CD4-positive, alpha-beta T cell treated with Interleukin-10 for 1 hour (primary cell): ENCODE results near the gene FBXO34.
"Not testable (repeated sequence)": the region's sequence is repeated elsewhere in the genome, so short reads cannot be mapped to it uniquely, and the experiment has no call there.

Source experiments
- DNase-seq: peaks from one replicate; pipeline ENCODE4 v3.0.0-alpha.2; 2020

Gene FBXO34

GRCh38 chr14:55350461-55350860 is 79.2 kb downstream of the FBXO34 start:
- no peak for DNase-seq

- no peak for DNase-seq
Observed at GRCh38 chr14:55351111-55351510, 79.9 kb downstream of the FBXO34 start.

GRCh38 chr14:55352201-55352600 is 81.0 kb downstream of the FBXO34 start:
- no peak for DNase-seq

GRCh38 chr14:55353686-55354467 is 82.7 kb downstream of the FBXO34 start:
- DNase-seq, result peak; percentile 46

- DNase-seq, result peak; percentile 82
Observed at GRCh38 chr14:55354500-55354899, 83.3 kb downstream of the FBXO34 start.

- DNase-seq, result no peak
Observed at GRCh38 chr14:55355922-55356321, 84.7 kb downstream of the FBXO34 start.

- DNase-seq, result no peak
Observed at GRCh38 chr14:55356913-55357312, 85.7 kb downstream of the FBXO34 start.

- no peak for DNase-seq
Observed at GRCh38 chr14:55359307-55359706, 88.1 kb downstream of the FBXO34 start.

GRCh38 chr14:55361190-55361589 is 90.0 kb downstream of the FBXO34 start:
- no peak for DNase-seq

- DNase-seq, result no peak
Observed at GRCh38 chr14:55366271-55366670, 95.0 kb downstream of the FBXO34 start.

- no peak for DNase-seq
Observed at GRCh38 chr14:55370883-55371455, 99.7 kb downstream of the FBXO34 start.

- no peak for DNase-seq
Observed at GRCh38 chr14:55372423-55372822, 101.2 kb downstream of the FBXO34 start.

- DNase-seq, result no peak
Observed at GRCh38 chr14:55372825-55373224, 101.6 kb downstream of the FBXO34 start.

- peak; percentile 71 for DNase-seq
Observed at GRCh38 chr14:55373784-55374705, 102.8 kb downstream of the FBXO34 start.

GRCh38 chr14:55374771-55375170 is 103.5 kb downstream of the FBXO34 start:
- no peak for DNase-seq

GRCh38 chr14:55377236-55377635 is 106.0 kb downstream of the FBXO34 start:
- DNase-seq, result no peak

GRCh38 chr14:55381040-55381439 is 109.8 kb downstream of the FBXO34 start:
- DNase-seq, result no peak

GRCh38 chr14:55381561-55381960 is 110.3 kb downstream of the FBXO34 start:
- DNase-seq, result no peak

GRCh38 chr14:55382483-55382882 is 111.3 kb downstream of the FBXO34 start:
- no peak for DNase-seq

GRCh38 chr14:55383056-55383466 is 111.8 kb downstream of the FBXO34 start:
- DNase-seq, result not testable (repeated sequence)

- no peak for DNase-seq
Observed at GRCh38 chr14:55383541-55384140, 112.4 kb downstream of the FBXO34 start.

- no peak for DNase-seq
Observed at GRCh38 chr14:55384536-55384935, 113.3 kb downstream of the FBXO34 start.
